CD4-positive, alpha-beta T cell treated with Interleukin-21 for 1 hour (primary cell): Measurements from ENCODE around the gene GMDS.

Experiments used
- DNase-seq: peaks from one replicate; pipeline ENCODE4 v3.0.0-alpha.2; 2020

The GMDS gene

DNA sequence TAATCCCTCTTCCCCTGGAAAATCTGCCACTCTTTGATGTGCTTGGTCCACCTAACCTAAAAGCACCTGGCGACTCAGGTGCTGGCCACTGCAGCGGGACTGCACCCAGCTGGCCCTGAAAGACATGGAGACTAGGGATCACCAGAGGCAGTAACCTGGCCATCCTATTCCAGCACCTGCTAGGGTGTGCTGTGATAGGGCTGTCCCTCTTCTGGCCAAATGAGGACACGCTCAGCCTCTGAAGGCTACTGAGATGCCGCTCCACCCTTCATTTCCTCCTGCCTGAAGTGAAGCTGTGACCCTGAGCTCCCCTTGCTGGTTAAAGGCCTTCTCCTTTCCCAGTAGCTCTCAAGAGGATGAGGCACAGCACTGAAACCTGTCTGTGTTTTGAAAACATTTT lies 611.3 kb downstream of the GMDS start:
- no peak for DNase-seq

DNA sequence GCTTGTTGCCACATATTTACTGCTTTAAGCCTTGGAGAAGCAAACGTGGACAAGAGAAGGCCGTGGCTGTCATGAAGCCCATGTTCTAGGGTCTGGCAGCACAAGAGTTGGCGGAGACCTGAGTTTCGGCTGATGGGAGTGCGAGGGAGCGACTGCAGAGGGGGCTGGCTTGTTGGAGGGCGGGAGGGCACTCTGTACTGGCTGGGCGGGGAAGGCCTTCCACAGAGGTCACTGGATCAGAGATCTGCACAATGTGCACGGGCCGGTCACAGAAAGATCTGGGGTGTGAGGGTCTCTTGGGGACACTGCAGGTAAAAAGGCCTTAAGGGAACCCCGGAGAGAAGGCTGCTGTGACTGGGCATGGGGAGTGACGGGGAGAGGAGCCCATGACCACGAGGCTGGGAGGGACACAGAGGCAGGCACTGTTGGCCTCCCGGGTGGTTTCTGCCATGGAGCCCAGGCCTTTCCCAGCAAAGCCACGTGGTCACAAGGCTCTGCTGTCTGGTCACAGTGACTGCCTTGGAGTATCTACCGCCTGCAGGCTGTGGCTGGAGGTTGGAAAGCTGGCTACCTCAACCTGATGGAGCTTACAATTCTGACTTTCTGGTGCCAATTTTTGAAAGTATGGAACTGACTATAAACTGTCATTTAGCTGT lies 611.9 kb downstream of the GMDS start:
- DNase-seq, result no peak

DNA sequence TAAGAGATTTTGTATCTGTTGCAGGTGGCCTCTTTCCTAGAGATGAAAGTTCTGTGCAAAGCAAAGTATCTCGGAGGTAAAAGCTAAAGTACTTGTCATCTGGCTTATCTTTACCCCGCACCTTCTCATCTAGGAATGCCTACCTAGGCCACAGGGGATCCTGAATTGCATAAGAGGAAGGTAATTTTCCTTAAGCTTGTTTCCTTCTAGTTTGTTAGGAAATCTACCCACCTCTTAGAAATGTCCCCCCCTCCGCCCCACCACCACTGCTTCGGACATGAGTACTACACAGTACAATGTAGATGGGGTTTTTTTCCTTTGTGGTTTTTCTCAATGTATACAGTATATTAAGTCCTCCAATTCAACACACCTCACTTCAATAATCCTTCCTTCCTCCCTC lies 614.2 kb downstream of the GMDS start:
- no peak for DNase-seq

DNA sequence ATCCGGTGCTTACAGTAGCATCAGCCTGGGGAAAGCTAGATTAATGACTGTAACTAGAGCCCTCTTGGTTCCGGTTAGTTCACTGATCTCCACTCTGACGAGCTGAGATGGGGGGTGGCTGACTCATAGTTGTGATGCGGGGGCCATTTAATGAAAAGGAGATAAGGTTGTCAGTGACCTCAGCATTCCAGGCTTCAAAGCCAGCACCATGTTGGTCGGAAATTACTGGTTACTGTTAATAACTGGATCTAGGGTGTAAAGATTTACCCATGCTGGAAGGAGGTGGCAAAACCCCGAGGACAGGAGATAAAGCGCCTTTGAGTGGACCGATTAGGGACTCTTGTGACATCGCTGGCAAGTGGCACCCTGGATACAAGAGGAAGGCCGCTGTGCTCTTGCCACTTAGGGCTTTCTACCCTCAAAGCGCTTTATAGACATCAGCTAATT lies 614.6 kb downstream of the GMDS start:
- no peak for DNase-seq

DNA sequence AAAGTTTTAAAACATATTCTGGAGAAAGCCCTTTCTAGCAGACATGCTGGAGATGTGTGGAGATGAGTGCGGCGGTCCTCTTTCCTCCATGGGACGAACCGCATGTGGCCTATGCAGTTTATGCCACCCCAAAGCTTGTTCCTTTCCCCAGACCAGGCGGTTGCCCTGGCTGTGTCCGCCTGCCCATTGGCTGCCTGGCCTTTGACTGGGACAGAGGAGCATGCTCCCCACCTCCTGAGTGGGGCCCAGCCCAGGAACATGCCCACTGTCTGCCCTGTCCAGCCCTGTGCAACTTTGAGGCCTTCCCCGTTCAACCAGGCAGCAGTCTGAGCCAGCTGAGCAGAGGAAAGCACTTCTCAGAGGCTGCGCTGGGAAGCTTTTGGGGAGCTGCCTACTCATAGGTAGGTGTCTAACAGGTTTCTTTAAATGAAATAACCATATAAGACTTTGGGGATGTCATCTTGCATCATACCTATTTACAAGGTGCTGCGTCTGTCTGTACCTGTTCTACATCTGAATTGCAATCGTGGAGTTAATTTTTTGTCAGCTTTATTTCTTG lies 615.1 kb downstream of the GMDS start:
- DNase-seq, result no peak

DNA sequence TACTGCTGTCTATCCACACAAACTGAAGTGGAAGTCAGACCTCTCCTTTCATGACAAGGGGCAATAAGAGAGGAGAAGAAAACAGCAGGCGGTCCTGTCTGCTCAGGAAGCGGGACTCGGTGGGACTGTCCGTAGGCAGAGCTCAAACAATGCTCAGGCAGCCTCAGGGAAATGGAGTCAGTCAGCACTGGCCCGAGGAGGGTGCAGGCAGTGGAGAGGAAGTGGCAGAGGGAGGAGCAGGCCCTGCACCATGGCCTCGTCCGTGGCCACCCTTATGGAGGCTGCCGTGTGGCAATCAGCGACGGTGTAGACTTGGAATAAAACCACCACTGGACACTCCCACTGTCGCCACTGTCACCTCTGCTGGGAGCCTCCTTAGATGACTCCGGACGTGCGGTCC lies 616.1 kb downstream of the GMDS start:
- DNase-seq, result no peak

DNA sequence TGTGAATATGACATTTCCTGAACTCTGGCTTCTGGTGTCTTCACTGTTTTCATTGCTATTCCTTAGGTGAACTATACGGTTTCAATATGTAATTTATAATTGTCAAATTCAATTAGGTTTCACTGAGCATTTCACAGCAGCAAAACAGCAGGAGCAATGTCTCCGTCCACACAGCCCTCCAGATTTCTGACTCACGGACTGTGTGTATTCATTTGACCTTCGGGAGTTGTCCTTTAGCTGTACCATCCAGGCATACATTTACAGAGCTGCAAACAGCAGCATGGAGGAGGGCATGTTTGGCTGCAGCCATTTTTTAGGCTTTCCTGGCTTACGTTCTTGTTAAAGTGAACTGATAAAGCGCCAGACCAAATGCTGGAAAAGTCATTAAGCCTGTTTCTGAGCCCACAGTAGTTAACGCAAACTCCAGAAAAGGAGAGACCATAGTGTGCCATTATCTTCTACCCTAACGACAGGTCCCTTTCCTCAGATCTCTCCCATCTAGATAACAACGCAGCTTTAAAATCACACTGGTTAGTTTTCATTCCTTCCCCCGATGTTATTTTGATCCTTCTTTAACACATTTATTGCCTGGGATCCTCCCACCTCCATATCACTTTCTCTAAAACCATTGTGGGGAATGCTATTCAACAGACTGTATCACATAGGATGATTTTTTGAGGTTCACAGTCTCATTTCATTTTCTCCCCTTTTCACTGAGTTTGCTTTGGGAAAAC lies 617.4 kb downstream of the GMDS start:
- DNase-seq, result no peak

DNA sequence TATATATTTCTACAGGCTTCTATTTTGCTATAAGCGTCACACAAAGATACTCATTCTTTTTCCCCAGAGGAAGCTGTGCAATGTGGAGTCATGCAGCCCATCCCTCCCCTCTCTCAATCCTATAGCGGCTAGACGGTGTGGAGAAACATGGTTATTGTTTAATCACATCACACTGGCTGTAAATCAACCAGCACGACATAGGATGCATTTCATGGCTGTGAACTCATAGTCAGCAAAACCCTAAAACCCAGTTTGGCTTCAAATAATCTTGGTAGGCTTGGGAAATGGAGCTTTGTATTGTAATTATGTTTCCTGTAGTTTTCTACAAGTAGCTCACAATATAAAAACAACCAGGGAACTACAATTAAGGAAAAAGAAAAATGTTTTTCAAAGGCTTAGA lies 618.9 kb downstream of the GMDS start:
- no peak for DNase-seq

DNA sequence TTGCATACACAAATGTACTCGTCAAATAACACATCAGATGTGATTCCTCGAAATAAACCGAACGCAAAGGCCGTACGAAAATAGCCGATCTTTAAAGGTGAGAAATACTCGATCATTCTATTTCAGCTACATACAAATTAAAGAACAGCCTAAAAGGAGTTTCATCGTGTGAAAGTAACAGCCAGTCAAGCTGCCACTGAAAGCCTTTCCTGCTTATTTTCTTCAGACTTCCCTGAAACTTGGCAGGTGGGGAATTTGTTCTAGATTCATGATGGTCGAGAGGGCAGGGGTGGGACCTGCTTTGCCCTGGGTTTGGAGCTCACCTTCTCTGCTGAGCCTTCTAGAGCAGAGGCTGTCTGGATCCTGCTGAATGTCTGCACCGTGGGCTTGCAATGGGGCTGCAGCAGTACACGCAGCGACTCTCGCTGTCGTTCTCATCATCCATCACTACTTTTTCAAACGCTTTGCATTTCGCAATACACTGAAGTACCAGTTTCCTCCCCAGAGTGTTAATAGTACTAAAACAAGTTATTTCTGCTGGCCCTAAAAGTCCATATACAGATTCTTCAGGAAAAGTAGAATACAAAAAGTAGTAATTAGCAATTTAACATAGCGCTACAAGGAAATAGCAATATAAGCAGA lies 619.5 kb downstream of the GMDS start:
- no peak for DNase-seq

DNA sequence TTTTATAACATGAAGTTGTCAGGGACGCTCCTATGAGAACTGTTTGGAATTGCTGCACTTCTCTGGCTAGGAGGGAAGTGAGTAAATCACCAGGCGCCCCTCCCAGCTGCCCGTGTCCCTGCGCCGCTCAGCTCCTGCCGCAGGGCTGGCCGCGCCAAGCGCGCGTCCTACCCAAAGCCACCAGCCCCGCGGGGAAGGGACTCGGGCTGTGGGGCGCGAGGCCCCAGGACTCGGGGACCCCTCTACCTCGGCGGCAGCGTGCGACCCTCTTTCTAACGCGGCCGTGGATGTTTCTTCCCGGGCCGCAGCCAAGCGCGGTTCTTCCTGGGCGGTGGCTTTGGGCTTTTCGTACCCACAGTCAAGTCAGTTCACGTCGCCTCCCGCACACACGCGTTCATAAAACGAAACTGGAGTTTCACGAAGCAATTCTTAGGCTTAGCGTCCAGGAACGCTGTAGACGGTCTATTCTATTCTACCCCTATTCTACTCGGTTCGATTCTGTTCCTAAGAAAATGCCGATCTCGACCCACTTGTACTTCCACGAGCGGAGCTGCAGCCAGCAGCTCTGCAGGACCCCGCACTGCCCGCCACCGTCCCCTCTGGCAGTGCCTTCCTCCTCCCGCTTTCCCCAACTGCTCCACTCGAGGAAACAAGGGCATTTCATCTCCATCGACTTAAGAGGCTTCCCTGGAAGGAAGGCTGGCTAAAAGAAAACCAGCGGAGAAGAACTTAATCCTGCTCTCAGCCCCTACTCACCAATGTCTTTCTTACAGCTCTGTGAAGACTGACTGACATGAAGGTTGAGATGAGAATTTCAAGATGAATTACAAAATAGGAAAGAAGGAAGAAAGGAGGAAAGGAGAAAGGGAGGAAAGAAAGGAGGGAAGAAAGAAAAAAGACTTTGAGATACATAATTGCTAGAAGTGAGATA lies 620.3 kb downstream of the GMDS start:
- no peak for DNase-seq

DNA sequence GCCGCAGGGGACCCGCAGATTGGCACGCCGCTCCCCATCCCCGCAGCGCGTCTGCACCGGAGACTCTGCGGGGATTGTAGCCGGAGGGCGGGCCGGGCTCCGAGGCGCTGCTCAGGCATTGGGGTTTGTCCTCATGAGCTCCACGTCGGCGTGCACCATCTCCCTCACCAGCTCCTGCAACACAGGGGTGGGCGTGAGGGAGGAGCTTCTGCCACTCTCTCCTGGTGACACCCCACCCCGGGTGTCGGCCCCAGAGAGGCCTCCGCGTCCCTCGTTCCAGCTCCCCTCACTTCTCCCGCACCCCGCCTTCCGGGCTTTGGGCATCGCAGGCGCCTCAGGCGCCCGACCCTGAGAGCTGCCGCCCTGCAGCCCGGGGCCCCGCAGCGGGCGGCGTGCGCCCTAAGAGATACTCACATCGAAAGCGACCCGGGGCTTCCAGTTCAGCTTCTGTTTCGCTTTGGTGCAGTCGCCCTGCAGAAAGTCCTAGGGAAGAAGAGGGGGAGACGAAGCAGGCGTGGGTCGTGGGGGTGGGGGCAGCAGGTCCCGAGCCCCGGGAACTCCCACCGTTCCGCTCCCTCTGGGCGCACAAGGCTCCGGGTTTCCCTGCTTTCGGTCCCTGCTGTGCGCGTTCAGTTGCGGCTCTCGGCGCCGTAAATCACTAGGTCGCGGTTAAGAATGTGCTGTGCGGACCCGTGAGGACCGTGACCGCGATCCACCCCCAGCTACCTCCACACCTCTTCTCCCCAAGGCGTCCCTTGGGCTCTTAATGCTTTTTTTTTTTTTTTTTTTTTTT lies 621.2 kb downstream of the GMDS start:
- DNase-seq, result no peak

DNA sequence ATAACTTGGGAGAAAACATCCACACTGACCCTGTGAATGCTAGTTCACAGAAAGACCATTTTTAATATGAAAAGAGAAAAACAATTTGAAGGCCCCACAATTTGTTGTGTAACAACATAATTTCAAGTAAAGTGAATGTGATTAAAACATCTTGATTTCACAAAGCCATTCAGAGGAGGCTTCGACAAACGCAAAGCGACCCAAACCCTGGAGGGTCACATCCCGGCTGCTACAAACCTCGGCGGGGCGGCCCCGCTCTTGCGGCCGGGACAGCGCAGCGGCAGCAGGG lies 621.7 kb downstream of the GMDS start:
- no peak for DNase-seq

DNA sequence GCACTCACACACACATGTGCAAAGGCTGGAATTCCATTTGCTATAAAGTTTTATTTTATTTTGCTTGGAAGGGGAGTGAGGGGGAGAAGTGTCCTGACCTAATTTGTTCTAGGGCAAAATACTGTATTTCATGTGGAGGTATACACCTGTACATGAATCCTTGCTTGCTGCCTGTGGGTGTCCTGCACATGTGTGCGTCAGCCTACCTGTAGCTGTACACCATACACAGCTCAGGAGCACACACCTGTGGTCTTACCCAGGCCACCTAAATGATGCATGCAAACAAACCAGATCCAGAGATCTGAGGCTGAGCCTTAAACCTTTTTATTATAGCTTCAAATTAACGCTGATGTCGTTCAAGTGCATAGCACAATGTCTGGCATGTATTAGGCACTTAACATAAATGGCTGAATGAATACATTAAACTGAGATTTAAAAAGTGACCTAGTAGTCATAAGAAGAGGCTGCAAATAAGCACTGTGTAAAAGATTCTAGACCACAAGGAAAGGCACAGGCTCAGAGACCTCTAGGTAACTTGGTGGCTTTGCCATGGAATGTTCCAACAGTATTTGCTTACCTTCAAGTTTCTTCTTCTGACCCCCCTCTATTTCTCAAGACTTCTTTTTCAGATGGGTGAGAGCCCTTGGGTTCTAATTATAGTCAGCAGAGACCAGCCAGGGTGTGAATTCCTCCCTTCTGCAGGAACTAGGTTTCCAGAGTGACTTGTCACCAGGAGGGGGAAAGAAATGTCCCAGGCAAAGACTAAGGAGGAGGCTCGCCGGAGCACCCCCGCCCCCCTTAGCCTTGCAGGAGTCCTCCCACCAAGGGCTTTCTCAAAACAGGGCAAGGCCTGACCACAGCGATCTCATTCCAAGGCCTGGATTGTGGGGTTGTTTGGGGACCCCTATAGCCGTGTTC lies 622.3 kb downstream of the GMDS start:
- DNase-seq, result no peak

DNA sequence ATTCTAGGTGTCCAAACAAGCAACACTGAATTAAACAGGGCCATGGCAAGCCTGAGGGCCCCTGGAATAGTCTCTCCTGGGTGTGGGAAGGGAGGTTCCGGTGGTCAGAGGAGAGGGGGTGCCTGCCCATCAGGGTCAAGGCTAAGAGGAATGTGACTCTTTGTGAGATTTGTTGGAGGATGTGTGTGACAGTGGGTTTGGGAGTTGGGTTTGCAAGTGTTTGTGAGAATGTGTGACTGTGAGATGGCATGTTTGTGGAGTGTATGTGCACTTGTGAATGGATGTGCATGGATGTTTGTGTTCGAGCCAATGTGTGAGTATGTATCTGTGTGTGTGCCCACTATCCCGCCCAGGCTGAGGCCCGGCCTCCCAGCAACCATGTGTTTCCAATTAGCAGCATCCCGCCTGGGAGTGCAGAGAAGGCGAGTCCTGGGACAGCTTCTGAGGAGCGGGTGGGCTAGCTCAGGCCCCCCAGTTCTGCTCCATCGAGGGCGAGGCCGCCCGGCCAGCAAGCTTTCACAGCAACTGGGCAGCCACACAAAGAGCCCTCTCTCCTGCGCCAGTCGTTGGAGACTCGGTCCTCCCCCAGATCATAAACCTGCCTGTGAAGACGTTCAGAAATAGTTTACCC lies 623.1 kb downstream of the GMDS start:
- no peak for DNase-seq

DNA sequence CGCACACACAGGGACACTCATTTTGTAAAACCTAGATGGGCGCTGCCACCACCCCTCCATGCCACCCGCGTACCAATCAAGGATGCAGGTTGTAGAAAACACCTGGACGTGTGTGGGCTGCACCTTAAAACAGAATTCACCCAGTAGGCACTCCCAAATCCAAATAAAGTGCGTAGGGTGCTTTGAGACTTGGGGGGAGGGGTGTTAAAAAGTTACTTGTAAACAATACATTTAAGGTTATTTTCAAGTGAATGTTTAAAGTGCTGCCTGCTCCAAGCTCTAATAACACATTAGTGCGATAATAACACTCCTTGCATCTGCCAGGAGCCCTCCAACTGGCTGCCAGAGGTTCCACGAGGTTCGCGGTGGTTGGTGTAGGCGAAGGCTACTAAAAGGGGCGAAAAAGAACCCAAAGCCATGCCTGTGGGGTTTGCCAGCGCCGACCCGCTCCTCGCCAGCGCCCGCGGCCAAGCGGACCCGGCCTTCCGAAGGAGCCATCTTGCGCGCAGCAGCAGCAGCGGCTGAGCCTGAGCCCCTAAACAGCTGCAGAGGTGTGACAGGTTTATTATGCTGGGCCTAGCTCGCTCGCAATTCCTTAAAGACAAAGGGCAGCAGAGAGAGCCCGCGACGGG lies 624.2 kb downstream of the GMDS start:
- DNase-seq, result no peak

DNA sequence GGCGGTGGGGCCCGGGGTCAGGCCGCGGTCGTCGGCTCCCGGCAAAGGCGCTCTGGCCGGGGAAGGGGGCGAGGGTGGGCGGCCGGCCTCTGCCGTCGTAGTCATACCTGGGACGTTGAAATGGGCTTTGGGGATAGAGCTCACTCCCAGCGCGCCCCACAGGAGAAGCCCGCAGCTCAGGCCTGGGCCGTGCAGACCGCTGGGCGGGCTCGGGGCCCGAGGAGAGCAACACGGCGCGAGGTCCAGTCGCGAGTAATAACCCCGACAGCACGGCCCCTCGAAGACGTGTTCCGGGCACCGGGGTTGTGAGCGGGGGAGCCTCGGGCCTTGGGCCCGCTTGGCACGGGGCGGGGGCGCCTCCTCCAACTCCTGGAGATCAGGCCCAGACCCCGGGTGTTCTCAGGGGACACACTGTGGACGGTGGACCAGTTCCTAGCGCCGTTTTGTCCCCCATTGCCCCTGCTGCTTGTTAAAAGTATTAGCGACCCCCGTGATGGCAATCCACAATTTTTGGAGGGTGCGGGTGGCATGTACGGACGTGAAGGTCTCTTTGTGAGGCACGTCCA lies 624.8 kb downstream of the GMDS start:
- no peak for DNase-seq

DNA sequence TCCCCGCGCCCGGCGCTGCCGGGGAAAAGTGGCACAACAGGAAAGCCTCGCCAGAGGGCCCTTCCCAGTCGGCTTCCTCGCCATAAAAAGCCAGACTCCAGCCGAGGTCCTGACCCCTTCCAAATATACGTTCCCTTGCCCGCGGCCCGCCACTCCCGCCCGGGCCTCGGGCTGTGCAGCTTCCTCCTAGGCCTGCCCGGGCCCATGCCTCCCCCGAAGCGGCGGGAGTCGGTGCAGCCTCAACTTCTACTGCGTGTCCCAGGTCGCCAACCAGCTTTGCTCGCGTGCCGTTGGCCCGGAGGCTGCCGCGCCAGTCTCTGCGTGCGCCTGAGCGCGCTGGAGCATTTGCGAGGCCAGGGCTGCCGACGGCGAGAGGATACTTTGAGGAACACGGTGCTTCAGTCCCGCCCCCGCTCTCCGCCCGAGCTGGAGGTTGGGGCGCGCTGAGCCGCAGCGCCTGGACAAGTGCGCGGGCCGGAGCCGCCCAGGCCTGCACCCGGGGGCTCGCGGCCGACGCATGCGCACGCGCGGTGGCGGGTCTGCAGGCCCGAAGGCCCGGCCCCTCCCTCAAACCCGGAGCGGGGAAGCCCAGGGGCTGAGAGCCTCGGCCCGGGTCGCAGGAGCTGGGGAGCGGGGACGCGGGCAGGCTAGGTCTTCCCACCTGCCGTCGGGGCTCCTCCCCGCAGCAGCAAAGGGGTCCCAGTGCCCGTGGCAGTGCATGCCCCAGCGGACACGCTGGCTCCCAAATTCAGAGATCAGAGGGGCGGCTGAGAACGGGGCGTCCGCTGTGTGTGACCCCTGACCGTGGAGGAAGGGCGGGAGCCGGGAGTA lies 625.5 kb downstream of the GMDS start:
- no peak for DNase-seq

DNA sequence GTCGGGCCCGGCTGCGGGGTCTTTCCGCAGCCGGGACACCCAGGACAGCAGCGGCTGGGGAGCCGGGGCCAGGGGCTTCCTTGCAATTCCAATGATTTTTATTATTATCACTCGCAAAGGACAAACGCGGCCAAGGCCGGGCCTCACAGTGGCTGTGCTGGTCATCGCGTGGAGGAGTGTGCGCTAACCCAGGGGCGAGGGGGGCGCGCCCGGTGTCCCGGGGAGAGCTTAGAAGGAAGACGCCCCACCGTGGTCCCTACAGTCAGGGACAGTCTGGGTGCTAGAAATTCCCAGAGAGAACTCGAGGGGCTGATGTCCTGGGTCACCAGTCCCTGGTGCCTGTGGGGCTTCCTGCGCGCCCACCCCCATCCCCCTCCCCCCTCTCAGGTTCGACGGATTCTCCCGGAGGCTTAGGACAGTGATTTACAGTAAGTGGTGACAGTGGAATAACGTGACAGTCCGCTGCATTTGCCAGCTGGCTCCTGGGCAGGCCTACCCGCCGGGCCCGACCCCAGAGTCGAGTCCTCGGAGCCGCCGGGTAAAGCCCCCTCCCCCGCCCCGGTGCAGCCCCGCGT lies 626.2 kb downstream of the GMDS start:
- DNase-seq, result no peak
